Suprapubic skin (tissue), 3 donors: ENCODE measurements around the gene RUFY4.

Experiments used
- CTCF ChIP-seq, 2 donors: fragments of 200-600 bp in 1 of 2; fragments of 450-650 bp in 1 of 2; sonication (generic) in 1 of 2; IDR thresholded peaks; one replicate each; pipeline ENCODE4 v1.5.1; 2016 to 2019; ENCODE audit warnings: antibody characterized with exemption in 2 of 2, mild to moderate bottlenecking in 1 of 2, moderate library complexity in 1 of 2
- POLR2AphosphoS5 ChIP-seq, 3 donors: sonication (generic); formaldehyde crosslinking; IDR thresholded peaks; one replicate each; pipeline ENCODE4 v1.6.1; 2017; ENCODE audit warnings: antibody characterized with exemption in 3 of 3

- TF ChIP-seq CTCF (IDR thresholded peaks at IDR 0.05) (no peak), POLR2AphosphoS5 (IDR thresholded peaks at IDR 0.05) (no peak)
These were observed 22.7 kb downstream of the RUFY4 start for GRCh38 chr2:218091746-218092145.
